ENCODE results near the gene APC.

DNA sequence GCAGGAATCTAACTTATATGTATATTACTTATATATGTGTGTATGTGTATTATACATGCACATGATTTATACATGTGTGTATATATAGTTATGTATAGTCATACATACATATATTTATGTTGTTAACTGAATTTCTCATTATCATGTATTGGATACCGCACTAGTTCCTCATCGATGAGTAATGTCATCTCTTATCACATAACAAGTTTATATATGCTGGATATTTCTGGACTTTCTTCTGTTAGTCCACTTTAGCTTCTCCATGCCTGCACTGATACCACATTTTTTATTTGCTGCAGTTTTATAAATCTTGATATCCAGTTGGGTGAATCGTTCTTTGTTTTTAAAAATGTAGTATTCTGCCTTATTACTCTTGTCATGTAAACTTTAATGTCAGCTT, 50.2 kb downstream of the APC start:
- TF ChIP-seq, protein P1, sequence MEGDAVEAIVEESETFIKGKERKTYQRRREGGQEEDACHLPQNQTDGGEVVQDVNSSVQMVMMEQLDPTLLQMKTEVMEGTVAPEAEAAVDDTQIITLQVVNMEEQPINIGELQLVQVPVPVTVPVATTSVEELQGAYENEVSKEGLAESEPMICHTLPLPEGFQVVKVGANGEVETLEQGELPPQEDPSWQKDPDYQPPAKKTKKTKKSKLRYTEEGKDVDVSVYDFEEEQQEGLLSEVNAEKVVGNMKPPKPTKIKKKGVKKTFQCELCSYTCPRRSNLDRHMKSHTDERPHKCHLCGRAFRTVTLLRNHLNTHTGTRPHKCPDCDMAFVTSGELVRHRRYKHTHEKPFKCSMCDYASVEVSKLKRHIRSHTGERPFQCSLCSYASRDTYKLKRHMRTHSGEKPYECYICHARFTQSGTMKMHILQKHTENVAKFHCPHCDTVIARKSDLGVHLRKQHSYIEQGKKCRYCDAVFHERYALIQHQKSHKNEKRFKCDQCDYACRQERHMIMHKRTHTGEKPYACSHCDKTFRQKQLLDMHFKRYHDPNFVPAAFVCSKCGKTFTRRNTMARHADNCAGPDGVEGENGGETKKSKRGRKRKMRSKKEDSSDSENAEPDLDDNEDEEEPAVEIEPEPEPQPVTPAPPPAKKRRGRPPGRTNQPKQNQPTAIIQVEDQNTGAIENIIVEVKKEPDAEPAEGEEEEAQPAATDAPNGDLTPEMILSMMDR (IDR thresholded peaks at IDR 0.05), result no peak
- TF ChIP-seq POLR2A (IDR thresholded peaks at IDR 0.05), result no peak
- TF ChIP-seq EP300 (IDR thresholded peaks at IDR 0.05), result no peak
